GM12892 (cell line): Measurements from ENCODE around the gene RABIF. TPM values are rescaled to one million over a fixed set of nuclear protein-coding genes. Genes with fewer than 3 reads are reported as not detected.
"Not testable (repeated sequence)": the region's sequence is repeated elsewhere in the genome, so short reads cannot be mapped to it uniquely, and the experiment has no call there.

ENCODE experiments used
- DNase-seq: peaks from one replicate; pipeline ENCODE4 v3.0.0; 2011; ENCODE audit not compliant: insufficient read length
- FAIRE-seq: peaks from 2 replicates; lab custom pipeline; 2011; peaks lifted over from hg19 to GRCh38; lab: Jason Lieb, UNC
- POLR2A ChIP-seq: IDR thresholded peaks from 2 replicates; pipeline ENCODE4 v1.6.1; 2011; ENCODE audit warnings: low read depth, low read length, control low read depth
- POLR2AphosphoS5 ChIP-seq: IDR thresholded peaks from 2 replicates; pipeline ENCODE4 v1.6.1; 2011; ENCODE audit warnings: low read depth, low read length, control low read depth
- TAF1 ChIP-seq: IDR thresholded peaks from 2 replicates; pipeline ENCODE4 v1.6.1; 2011; ENCODE audit warnings: low read depth, mild to moderate bottlenecking, control low read depth, low read length, borderline replicate concordance
- polyA plus RNA-seq: library from polyadenylated mRNA; unstranded; fragments of >200 nt; gene quantifications from one replicate; pipeline ENCODE4 v1.2.1, GENCODE V29; 2012; ENCODE audit warnings: missing spikeins, inconsistent platforms; ENCODE audit not compliant: missing spikeins

Gene RABIF
- 6.1 TPM for polyA plus RNA-seq

GRCh38 chr1:202888531-202889360, at the start of gene RABIF:
Gene RABIF (minus strand): TSS chr1:202889149. CDS start chr1:202889098, 51 bp downstream.
- DNase-seq (peak; percentile 93), FAIRE-seq (peak; percentile 99)
- TF ChIP-seq POLR2A (peak; percentile 96), POLR2AphosphoS5 (peak; percentile 96), TAF1 (peak; percentile 48)

- no peak for TF ChIP-seq POLR2A
- TF ChIP-seq POLR2AphosphoS5, result no peak
- no peak for TF ChIP-seq TAF1
- DNase-seq (no peak), FAIRE-seq (no peak)
Measured at GRCh38 chr1:202938287-202938925, 49.5 kb upstream of the RABIF start.

- not testable (repeated sequence) for DNase-seq, FAIRE-seq
Measured at GRCh38 chr1:202936409-202936808, 47.5 kb upstream of the RABIF start.

GRCh38 chr1:202935844-202936243, 46.9 kb upstream of the RABIF start:
- no peak for DNase-seq
- TF ChIP-seq POLR2AphosphoS5, result no peak
- TF ChIP-seq POLR2A, result no peak
- TF ChIP-seq TAF1, result no peak
- no peak for FAIRE-seq

- TF ChIP-seq TAF1 (no peak), POLR2AphosphoS5 (no peak), POLR2A (no peak)
- DNase-seq, result no peak
- FAIRE-seq, result no peak
Measured at GRCh38 chr1:202934755-202935154, 45.8 kb upstream of the RABIF start.

- TF ChIP-seq POLR2A (no peak), POLR2AphosphoS5 (no peak), TAF1 (no peak)
- DNase-seq (no peak), FAIRE-seq (no peak)
Measured at GRCh38 chr1:202932476-202932875, 43.5 kb upstream of the RABIF start.

GRCh38 chr1:202926581-202927491, 37.9 kb upstream of the RABIF start, which contains the start of gene KLHL12:
Gene KLHL12 (minus strand): TSS chr1:202927234. CDS start chr1:202925162, 2,072 bp downstream.
- FAIRE-seq (peak; percentile 93), DNase-seq (peak; percentile 91)
- peak; percentile 92 for TF ChIP-seq POLR2A
- TF ChIP-seq POLR2AphosphoS5, result peak; percentile 91
- peak; percentile 80; the same call in 1 of the 2 replicates for TF ChIP-seq TAF1

GRCh38 chr1:202923533-202923932, 34.6 kb upstream of the RABIF start:
- DNase-seq (no peak), FAIRE-seq (no peak)
- TF ChIP-seq POLR2A, result no peak
- TF ChIP-seq TAF1, result no peak
- TF ChIP-seq POLR2AphosphoS5, result no peak

GRCh38 chr1:202919615-202920014, 30.7 kb upstream of the RABIF start:
- peak; percentile 57 for FAIRE-seq
- DNase-seq, result no peak
- TF ChIP-seq POLR2AphosphoS5 (no peak), TAF1 (no peak), POLR2A (no peak)

- no peak for TF ChIP-seq POLR2AphosphoS5
- TF ChIP-seq TAF1, result no peak
- no peak for TF ChIP-seq POLR2A
- FAIRE-seq (no peak), DNase-seq (no peak)
Measured at GRCh38 chr1:202915146-202915545, 26.2 kb upstream of the RABIF start.

GRCh38 chr1:202912476-202912875, 23.5 kb upstream of the RABIF start:
- not testable (repeated sequence) for FAIRE-seq, DNase-seq
